ENCODE data around the gene CYB5R3.
"Not testable (repeated sequence)": the region's sequence is repeated elsewhere in the genome, so short reads cannot be mapped to it uniquely, and the experiment has no call there.

GRCh38 chr22:42574046-42574445 lies 75.1 kb downstream of the CYB5R3 start:
- TF ChIP-seq SNAI2 (CRISPR knock-in tag; IDR thresholded peaks at IDR 0.05); OSR1 (CRISPR knock-in tag; IDR thresholded peaks at IDR 0.05); TSHZ2 (CRISPR knock-in tag; IDR thresholded peaks at IDR 0.05); CSRNP3 (CRISPR knock-in tag; IDR thresholded peaks at IDR 0.05); TCF4 (CRISPR knock-in tag; IDR thresholded peaks at IDR 0.05; ENCODE audit: borderline replicate concordance); ZNF8 (CRISPR knock-in tag; IDR thresholded peaks at IDR 0.05); RARB (CRISPR knock-in tag; IDR thresholded peaks at IDR 0.05); PATZ1 (CRISPR knock-in tag; IDR thresholded peaks at IDR 0.05; ENCODE audit: borderline replicate concordance); GLIS3 (CRISPR knock-in tag; IDR thresholded peaks at IDR 0.05); CREB5 (CRISPR knock-in tag; IDR thresholded peaks at IDR 0.05; ENCODE audit: low read depth); BACH2 (CRISPR knock-in tag; IDR thresholded peaks at IDR 0.05; ENCODE audit: borderline replicate concordance): not testable (repeated sequence)

Data from SK-N-SH treated with all-trans-retinoic acid at 6 μM for 48 hours (cell line).